ENCODE data around the gene PEAK3. TPM values are rescaled to one million over a fixed set of nuclear protein-coding genes. Genes with fewer than 3 reads are reported as not detected.

The PEAK3 gene
- total and polyA plus RNA-seq, 10 of the 15 experiments (the other 5 are each of a cell fraction or from before 2014, with no cell fraction given), result 0.03 to 0.10 (median 0.05) TPM; not detected in 7

DNA sequence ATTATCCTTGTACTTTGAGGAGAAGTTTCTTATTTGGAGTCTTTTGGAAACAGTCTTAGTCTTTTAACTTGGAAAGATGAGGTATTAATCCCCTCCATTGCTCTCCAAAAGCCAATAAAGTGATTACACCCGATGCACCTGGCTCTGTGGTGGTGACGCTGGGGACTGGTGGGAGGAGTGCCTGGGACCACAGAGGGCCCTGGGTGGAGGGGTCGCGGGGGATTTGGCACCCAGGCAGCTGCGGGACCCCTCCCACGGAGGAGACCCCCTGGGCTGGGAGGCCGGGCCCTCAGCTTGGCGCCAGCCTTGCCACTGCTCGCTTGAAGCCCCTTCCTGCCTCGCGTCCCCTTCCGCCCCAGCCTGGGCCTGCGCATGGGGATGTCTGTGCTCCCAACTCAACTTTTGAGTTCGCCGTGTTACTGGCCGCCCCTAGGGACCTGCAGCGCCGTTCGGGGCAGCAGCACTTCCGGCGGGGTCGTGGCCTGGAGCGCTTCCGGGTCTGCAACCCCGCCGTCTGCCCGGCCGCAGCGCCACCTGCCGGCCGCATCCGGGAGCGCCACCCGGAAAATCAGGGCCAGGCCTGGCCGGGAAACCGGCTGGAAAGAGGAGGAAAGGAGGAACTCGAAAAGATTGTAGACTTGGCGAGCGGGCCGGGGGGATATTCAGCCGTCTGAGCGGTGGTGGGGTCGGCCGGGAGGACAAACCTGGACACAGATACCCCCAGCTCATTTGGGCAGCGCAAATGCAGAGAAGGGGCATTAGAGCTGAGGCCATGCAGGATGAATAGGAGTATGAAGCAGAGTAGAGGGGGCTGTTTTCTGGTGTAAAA is 8.4 kb downstream of the PEAK3 start (continued):
- TF ChIP-seq, protein P1, sequence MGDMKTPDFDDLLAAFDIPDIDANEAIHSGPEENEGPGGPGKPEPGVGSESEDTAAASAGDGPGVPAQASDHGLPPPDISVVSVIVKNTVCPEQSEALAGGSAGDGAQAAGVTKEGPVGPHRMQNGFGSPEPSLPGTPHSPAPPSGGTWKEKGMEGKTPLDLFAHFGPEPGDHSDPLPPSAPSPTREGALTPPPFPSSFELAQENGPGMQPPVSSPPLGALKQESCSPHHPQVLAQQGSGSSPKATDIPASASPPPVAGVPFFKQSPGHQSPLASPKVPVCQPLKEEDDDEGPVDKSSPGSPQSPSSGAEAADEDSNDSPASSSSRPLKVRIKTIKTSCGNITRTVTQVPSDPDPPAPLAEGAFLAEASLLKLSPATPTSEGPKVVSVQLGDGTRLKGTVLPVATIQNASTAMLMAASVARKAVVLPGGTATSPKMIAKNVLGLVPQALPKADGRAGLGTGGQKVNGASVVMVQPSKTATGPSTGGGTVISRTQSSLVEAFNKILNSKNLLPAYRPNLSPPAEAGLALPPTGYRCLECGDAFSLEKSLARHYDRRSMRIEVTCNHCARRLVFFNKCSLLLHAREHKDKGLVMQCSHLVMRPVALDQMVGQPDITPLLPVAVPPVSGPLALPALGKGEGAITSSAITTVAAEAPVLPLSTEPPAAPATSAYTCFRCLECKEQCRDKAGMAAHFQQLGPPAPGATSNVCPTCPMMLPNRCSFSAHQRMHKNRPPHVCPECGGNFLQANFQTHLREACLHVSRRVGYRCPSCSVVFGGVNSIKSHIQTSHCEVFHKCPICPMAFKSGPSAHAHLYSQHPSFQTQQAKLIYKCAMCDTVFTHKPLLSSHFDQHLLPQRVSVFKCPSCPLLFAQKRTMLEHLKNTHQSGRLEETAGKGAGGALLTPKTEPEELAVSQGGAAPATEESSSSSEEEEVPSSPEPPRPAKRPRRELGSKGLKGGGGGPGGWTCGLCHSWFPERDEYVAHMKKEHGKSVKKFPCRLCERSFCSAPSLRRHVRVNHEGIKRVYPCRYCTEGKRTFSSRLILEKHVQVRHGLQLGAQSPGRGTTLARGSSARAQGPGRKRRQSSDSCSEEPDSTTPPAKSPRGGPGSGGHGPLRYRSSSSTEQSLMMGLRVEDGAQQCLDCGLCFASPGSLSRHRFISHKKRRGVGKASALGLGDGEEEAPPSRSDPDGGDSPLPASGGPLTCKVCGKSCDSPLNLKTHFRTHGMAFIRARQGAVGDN (IDR thresholded peaks at IDR 0.05), result peak; percentile 90
- TF ChIP-seq ZNF384 (IDR thresholded peaks at IDR 0.05; ENCODE audit: borderline replicate concordance, low read depth, low read length), result peak; percentile 18; the same call in 1 of the 2 replicates
- peak; percentile 84 for TF ChIP-seq ZNF207 (IDR thresholded peaks at IDR 0.05; ENCODE audit: borderline replicate concordance)
- no peak for TF ChIP-seq CBX3 (IDR thresholded peaks at IDR 0.05; ENCODE audit: borderline replicate concordance, low read depth)
- TF ChIP-seq HDGF (IDR thresholded peaks at IDR 0.05), result peak; percentile 86
- TF ChIP-seq, protein P2, sequence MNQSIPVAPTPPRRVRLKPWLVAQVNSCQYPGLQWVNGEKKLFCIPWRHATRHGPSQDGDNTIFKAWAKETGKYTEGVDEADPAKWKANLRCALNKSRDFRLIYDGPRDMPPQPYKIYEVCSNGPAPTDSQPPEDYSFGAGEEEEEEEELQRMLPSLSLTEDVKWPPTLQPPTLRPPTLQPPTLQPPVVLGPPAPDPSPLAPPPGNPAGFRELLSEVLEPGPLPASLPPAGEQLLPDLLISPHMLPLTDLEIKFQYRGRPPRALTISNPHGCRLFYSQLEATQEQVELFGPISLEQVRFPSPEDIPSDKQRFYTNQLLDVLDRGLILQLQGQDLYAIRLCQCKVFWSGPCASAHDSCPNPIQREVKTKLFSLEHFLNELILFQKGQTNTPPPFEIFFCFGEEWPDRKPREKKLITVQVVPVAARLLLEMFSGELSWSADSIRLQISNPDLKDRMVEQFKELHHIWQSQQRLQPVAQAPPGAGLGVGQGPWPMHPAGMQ (IDR thresholded peaks at IDR 0.05; ENCODE audit: borderline replicate concordance), result no peak
- TF ChIP-seq WRNIP1 (IDR thresholded peaks at IDR 0.05; ENCODE audit: borderline replicate concordance, low read depth, low read length), result no peak
- peak; percentile 62 for TF ChIP-seq RUNX3 (IDR thresholded peaks at IDR 0.05; ENCODE audit: low read length)
- TF ChIP-seq NFIC (IDR thresholded peaks at IDR 0.05; ENCODE audit: low read depth, low read length), result no peak
- TF ChIP-seq MXI1 (IDR thresholded peaks at IDR 0.05; ENCODE audit: low read depth, low read length), result peak; percentile 86
- TF ChIP-seq ETV6 (conservative IDR thresholded peaks at IDR 0.05 in 1 of 2, IDR thresholded peaks at IDR 0.05 in 1 of 2; ENCODE audit: borderline replicate concordance in 1 of 2, low read depth in 1 of 2), result peak in 1 of 2 experiments; percentile 58; a peak in 1 of 4 replicates
- TF ChIP-seq MEF2A (IDR thresholded peaks at IDR 0.05; ENCODE audit: insufficient read depth, low read depth, low read length), result 0 out of 2 replicates have a peak, but pooled peaks have one; percentile 29
- TF ChIP-seq, protein P3, sequence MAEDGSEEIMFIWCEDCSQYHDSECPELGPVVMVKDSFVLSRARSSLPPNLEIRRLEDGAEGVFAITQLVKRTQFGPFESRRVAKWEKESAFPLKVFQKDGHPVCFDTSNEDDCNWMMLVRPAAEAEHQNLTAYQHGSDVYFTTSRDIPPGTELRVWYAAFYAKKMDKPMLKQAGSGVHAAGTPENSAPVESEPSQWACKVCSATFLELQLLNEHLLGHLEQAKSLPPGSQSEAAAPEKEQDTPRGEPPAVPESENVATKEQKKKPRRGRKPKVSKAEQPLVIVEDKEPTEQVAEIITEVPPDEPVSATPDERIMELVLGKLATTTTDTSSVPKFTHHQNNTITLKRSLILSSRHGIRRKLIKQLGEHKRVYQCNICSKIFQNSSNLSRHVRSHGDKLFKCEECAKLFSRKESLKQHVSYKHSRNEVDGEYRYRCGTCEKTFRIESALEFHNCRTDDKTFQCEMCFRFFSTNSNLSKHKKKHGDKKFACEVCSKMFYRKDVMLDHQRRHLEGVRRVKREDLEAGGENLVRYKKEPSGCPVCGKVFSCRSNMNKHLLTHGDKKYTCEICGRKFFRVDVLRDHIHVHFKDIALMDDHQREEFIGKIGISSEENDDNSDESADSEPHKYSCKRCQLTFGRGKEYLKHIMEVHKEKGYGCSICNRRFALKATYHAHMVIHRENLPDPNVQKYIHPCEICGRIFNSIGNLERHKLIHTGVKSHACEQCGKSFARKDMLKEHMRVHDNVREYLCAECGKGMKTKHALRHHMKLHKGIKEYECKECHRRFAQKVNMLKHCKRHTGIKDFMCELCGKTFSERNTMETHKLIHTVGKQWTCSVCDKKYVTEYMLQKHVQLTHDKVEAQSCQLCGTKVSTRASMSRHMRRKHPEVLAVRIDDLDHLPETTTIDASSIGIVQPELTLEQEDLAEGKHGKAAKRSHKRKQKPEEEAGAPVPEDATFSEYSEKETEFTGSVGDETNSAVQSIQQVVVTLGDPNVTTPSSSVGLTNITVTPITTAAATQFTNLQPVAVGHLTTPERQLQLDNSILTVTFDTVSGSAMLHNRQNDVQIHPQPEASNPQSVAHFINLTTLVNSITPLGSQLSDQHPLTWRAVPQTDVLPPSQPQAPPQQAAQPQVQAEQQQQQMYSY (CRISPR knock-in tag; IDR thresholded peaks at IDR 0.05), result no peak
- TF ChIP-seq EGR1 (IDR thresholded peaks at IDR 0.05; ENCODE audit: borderline replicate concordance in 1 of 2, low read depth in 2 of 2, low read length in 2 of 2), result peak in 1 of 2 experiments; percentile 13; a peak in 1 of 3 replicates
- TF ChIP-seq CREM (IDR thresholded peaks at IDR 0.05; ENCODE audit: low read depth), result peak; percentile 73
- TF ChIP-seq RCOR1 (conservative IDR thresholded peaks at IDR 0.05; ENCODE audit: low read depth, low read length), result 0 out of 2 replicates have a peak, but pooled peaks have one; percentile 65
